Parathyroid adenoma (tissue), 2 donors: ENCODE results near the gene ENPP6.

Source experiments
- H2AFZ ChIP-seq: fragments of 300-600 bp; sonication (generic); one replicate; pipeline ENCODE4 v1.7.0; 2017; ENCODE audit warnings: antibody characterized with exemption, mild to moderate bottlenecking
- H3K27ac ChIP-seq: fragments of 300-600 bp; sonication (generic); one replicate; pipeline ENCODE4 v1.7.0; 2017
- H3K27me3 ChIP-seq: fragments of 300-600 bp; sonication (generic); one replicate; pipeline ENCODE4 v1.7.0; 2017; ENCODE audit warnings: low read length; ENCODE audit not compliant: control insufficient read depth, insufficient read depth
- H3K36me3 ChIP-seq: fragments of 300-600 bp; sonication (generic); one replicate; pipeline ENCODE4 v1.7.0; 2017; ENCODE audit warnings: low read length; ENCODE audit not compliant: control insufficient read depth, insufficient read depth
- H3K4me1 ChIP-seq: fragments of 300-600 bp; sonication (generic); one replicate; pipeline ENCODE4 v1.7.0; 2017; ENCODE audit warnings: control low read depth
- H3K4me2 ChIP-seq: fragments of 300-600 bp; sonication (generic); one replicate; pipeline ENCODE4 v1.7.0; 2017; ENCODE audit warnings: low read length
- H3K4me3 ChIP-seq: fragments of 300-600 bp; sonication (generic); one replicate; pipeline ENCODE4 v1.7.0; 2017; ENCODE audit warnings: low read depth, low read length
- H3K79me2 ChIP-seq: fragments of 300-600 bp; sonication (generic); one replicate; pipeline ENCODE4 v1.7.0; 2017; ENCODE audit warnings: control low read depth
- H3K9ac ChIP-seq: fragments of 300-600 bp; sonication (generic); one replicate; pipeline ENCODE4 v1.7.0; 2017; ENCODE audit warnings: mild to moderate bottlenecking
- H3K9me3 ChIP-seq: fragments of 300-600 bp; sonication (generic); one replicate; pipeline ENCODE4 v1.7.0; 2017; ENCODE audit warnings: low read length; ENCODE audit not compliant: control insufficient read depth
- TF ChIP-seq, protein P1 (sequence below): fragments of 300-600 bp; sonication (generic); IDR thresholded peaks from one replicate; pipeline ENCODE4 v1.7.0; 2017; ENCODE audit warnings: antibody characterized with exemption, mild to moderate bottlenecking
- donor health status: primary hyperparathyroidism.

Gene ENPP6

DNA sequence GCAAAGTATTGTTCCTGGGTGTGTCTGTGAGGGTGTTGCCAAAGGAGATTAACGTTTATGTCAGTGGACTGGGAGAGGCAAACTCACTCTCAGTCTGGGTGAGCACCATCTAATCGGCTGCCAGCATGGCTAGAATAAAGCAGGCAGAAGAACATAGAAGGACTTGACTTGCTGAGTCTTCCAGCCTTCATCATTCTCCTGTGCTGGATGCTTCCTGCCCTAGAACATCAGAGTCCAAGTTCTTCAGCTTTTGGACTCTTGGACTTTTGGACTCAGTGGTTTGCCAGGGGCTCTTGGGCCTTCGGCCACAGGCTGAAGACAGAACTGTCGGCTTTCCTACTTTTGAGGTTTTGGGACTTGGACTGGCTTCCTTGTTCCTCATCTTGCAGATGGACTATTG is 15.3 kb upstream of the ENPP6 start:
- TF ChIP-seq, protein P1, sequence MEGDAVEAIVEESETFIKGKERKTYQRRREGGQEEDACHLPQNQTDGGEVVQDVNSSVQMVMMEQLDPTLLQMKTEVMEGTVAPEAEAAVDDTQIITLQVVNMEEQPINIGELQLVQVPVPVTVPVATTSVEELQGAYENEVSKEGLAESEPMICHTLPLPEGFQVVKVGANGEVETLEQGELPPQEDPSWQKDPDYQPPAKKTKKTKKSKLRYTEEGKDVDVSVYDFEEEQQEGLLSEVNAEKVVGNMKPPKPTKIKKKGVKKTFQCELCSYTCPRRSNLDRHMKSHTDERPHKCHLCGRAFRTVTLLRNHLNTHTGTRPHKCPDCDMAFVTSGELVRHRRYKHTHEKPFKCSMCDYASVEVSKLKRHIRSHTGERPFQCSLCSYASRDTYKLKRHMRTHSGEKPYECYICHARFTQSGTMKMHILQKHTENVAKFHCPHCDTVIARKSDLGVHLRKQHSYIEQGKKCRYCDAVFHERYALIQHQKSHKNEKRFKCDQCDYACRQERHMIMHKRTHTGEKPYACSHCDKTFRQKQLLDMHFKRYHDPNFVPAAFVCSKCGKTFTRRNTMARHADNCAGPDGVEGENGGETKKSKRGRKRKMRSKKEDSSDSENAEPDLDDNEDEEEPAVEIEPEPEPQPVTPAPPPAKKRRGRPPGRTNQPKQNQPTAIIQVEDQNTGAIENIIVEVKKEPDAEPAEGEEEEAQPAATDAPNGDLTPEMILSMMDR: no peak
- no peaks in the 10 kb centered on the region for H3K36me3 ChIP-seq
- no peak overlapping the region for H3K4me3 ChIP-seq
- H3K4me2 ChIP-seq: no peak overlapping the region
- H3K27me3 ChIP-seq: no peaks in the 10 kb centered on the region
- H3K79me2 ChIP-seq: no peaks in the 10 kb centered on the region
- no peak overlapping the region for H3K27ac ChIP-seq
- H3K9me3 ChIP-seq: no peaks in the 10 kb centered on the region
- H3K9ac ChIP-seq: no peak overlapping the region
- H2AFZ ChIP-seq: no peak overlapping the region
- H3K4me1 ChIP-seq: no peaks in the 10 kb centered on the region

DNA sequence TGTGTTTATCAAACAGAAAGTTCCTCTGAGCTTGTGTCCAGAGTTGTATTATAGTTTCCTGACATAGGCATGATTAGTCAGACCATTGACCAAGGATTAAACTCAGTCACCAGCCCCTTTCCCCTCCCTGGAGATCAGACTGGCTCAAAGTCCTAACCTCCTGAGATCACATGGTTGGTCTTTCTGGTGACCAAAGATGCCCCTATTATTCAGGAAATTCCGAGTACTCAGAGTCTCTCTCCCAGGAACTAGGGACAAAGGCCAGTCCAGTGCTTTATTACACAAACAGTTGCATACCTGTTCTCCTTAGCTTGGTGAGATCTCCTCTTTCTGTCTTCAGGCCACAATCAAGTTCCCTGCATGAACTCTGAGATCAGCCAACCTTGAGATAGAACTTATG is 14.5 kb upstream of the ENPP6 start:
- Histone ChIP-seq H3K4me2 (no peak overlapping the region), H3K27ac (no peak overlapping the region), H3K9me3 (no peaks in the 10 kb centered on the region), H3K9ac (no peak overlapping the region), H3K36me3 (no peaks in the 10 kb centered on the region), H2AFZ (no peak overlapping the region), H3K4me3 (no peak overlapping the region), H3K27me3 (no peaks in the 10 kb centered on the region), H3K79me2 (no peaks in the 10 kb centered on the region), H3K4me1 (no peaks in the 10 kb centered on the region)
- TF ChIP-seq, protein P1: no peak

DNA sequence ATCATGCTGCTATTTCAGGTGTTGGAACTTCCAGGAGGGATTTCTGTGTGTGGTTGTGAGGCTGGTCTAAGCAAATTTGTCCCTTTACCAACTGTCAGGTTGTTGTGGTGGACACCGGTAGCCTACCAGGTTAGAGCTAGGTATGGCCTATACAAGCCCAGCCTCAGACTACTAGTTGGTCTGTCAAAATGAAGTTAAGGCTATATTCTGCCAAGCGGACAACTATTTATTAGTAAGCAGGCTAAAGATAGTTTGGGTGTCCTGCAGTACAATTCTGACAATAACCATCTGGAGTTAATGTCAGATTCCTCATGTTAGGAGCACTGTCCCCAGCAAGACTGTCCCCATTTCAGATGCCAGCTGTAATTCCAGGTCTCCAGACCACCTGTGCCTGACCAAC is 13.9 kb upstream of the ENPP6 start:
- Histone ChIP-seq H3K27ac (no peak overlapping the region), H3K36me3 (no peaks in the 10 kb centered on the region), H3K27me3 (no peaks in the 10 kb centered on the region), H3K9ac (no peak overlapping the region), H3K79me2 (no peaks in the 10 kb centered on the region), H3K4me3 (no peak overlapping the region), H3K4me2 (no peak overlapping the region), H3K9me3 (no peaks in the 10 kb centered on the region), H3K4me1 (no peaks in the 10 kb centered on the region), H2AFZ (no peak overlapping the region)
- TF ChIP-seq, protein P1: no peak

DNA sequence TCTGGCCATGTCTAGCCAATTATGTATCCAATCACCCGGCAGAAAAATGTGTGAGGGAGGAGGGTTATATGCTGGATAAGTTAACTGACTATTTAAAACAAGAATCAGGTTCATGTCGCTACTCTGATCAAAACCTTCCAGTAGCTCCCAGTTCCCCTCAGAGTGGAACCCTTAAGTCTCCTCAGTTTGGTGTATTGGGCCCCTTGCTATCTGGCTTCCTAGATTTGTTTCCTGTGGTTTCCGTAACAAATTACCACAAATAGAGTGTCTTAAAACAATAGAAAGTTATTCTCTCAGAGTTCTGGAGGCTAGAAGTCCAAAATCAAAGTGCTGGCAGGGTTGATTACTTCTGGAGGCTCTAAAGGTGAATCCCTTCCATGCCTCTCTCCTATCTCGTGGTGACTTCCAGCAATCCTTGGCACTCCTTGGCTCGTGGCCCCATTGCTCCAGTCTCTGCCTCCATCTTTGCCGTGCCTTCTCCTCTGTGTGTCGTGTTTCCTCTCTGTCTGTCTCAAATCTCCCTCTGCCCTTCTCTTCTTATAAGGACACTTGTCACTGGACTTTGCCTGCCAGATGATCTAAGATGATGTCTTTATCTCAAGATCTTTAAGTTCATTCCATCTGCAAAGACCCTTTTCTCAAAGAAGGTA is 10.5 kb upstream of the ENPP6 start:
- Histone ChIP-seq H3K4me2 (no peak overlapping the region), H3K79me2 (no peaks in the 10 kb centered on the region), H3K27ac (no peak overlapping the region), H3K27me3 (no peaks in the 10 kb centered on the region), H3K4me1 (no peaks in the 10 kb centered on the region), H2AFZ (no peak overlapping the region), H3K4me3 (no peak overlapping the region), H3K9ac (no peak overlapping the region), H3K36me3 (no peaks in the 10 kb centered on the region), H3K9me3 (no peaks in the 10 kb centered on the region)
- TF ChIP-seq, protein P1: no peak

- H3K4me3 ChIP-seq: no peak overlapping the region
Measured at GRCh38 chr4:184216515-184216914, 1.2 kb downstream of the ENPP6 start.

More at GRCh38 chr4:184216515-184216914, 1.2 kb downstream of the ENPP6 start:
- no peaks in the 10 kb centered on the region for H3K79me2 ChIP-seq
- H3K4me1 ChIP-seq: no peaks in the 10 kb centered on the region
- H3K36me3 ChIP-seq: no peaks in the 10 kb centered on the region
- TF ChIP-seq, protein P1: no peak
- no peak overlapping the region for H3K9ac ChIP-seq
- H3K27ac ChIP-seq: no peak overlapping the region
- H3K9me3 ChIP-seq: no peaks in the 10 kb centered on the region
- H3K4me2 ChIP-seq: no peak overlapping the region
- no peak overlapping the region for H2AFZ ChIP-seq
- H3K27me3 ChIP-seq: no peaks in the 10 kb centered on the region
